IMR-90 (cell line): Measurements from ENCODE around the gene ARHGEF17. TPM values are rescaled to one million over a fixed set of nuclear protein-coding genes. Genes with fewer than 3 reads are reported as not detected.

Experiments
- ATAC-seq: fragments of 200-7000 bp; cut with Tn5 transposase; 2 replicates; pipeline ENCODE4 v1.9.1; 2020; ENCODE audit warnings: low read depth, mild to moderate bottlenecking, moderate library complexity
- BruUV-seq: library from RNA; stranded (reverse); fragments of 400-500 nt; replicated peaks from 2 replicates; lab custom pipeline; 2021; lab: Mats Ljungman, UMichigan
- CTCF ChIA-PET: fragments of 300-600 bp; formaldehyde crosslinking; extraction: SDS; loops from one replicate; lab custom pipeline; 2021; ENCODE audit warnings: antibody characterized with exemption; lab: Yijun Ruan, JAX
- POLR2A ChIA-PET: fragments of 300-600 bp; sonication (Branson Sonifier 250); formaldehyde crosslinking; loops from one replicate; lab custom pipeline; 2022; ENCODE audit warnings: antibody characterized with exemption; ENCODE audit not compliant: unreplicated experiment; lab: Charles Lee
- DNase-seq: peaks from one replicate; pipeline ENCODE4 v3.0.0; 2013
- H2AFZ ChIP-seq: replicated peaks from 2 replicates; pipeline ENCODE3; 2013; ENCODE audit warnings: low read length, mild to moderate bottlenecking; ENCODE audit not compliant: poor library complexity
- H2AK5ac ChIP-seq: 2 replicates; pipeline ENCODE4 v1.6.1; 2013; ENCODE audit warnings: low read depth, low read length, inconsistent platforms
- H2AK9ac ChIP-seq: replicated peaks from 2 replicates; pipeline ENCODE3; 2013; ENCODE audit warnings: mild to moderate bottlenecking, low read depth, low read length, moderate library complexity; ENCODE audit not compliant: poor library complexity
- H2BK120ac ChIP-seq: 2 replicates; pipeline ENCODE4 v1.6.1; 2013; ENCODE audit warnings: low read depth, low read length, inconsistent platforms
- H2BK15ac ChIP-seq: 3 replicates; pipeline ENCODE4 v1.6.1; 2013; ENCODE audit warnings: low read depth, low read length, inconsistent platforms
- H2BK20ac ChIP-seq: 2 replicates; pipeline ENCODE4 v1.6.1; 2013; ENCODE audit warnings: low read depth, mild to moderate bottlenecking, inconsistent platforms, low read length, moderate library complexity
- H2BK5ac ChIP-seq: 2 replicates; pipeline ENCODE4 v1.6.1; 2013; ENCODE audit warnings: mild to moderate bottlenecking, low read depth, low read length, inconsistent platforms; ENCODE audit not compliant: poor library complexity, severe bottlenecking
- H3K14ac ChIP-seq: replicated peaks from 2 replicates; pipeline ENCODE4 v1.6.1; 2013; ENCODE audit warnings: low read depth, low read length, inconsistent platforms
- H3K18ac ChIP-seq: 2 replicates; pipeline ENCODE4 v1.6.1; 2013; ENCODE audit warnings: low read depth, low read length, control low read depth
- H3K23ac ChIP-seq: 2 replicates; pipeline ENCODE4 v1.6.1; 2013; ENCODE audit warnings: low read depth, low read length, inconsistent platforms
- H3K27ac ChIP-seq: 2 replicates; pipeline ENCODE4 v1.5.1; 2013; ENCODE audit warnings: mild to moderate bottlenecking, control low read depth, low read length; ENCODE audit not compliant: insufficient read depth
- H3K27me3 ChIP-seq: 2 replicates; pipeline ENCODE4 v1.6.1; 2013; ENCODE audit warnings: low read length; ENCODE audit not compliant: control insufficient read depth, insufficient read depth
- H3K36me3 ChIP-seq: 2 replicates; pipeline ENCODE4 v1.6.1; 2013; ENCODE audit warnings: low read length, mixed read lengths; ENCODE audit not compliant: control insufficient read depth, insufficient read depth
- H3K4ac ChIP-seq: 2 replicates; pipeline ENCODE4 v1.6.1; 2013; ENCODE audit warnings: low read depth, low read length, inconsistent platforms
- H3K4me1 ChIP-seq: 2 replicates; pipeline ENCODE4 v1.6.1; 2013; ENCODE audit warnings: low read length, mixed read lengths; ENCODE audit not compliant: control insufficient read depth, insufficient read depth
- H3K4me2 ChIP-seq: 2 replicates; pipeline ENCODE4 v1.6.1; 2013; ENCODE audit warnings: low read depth, mild to moderate bottlenecking, control low read depth, low read length, moderate library complexity
- H3K4me3 ChIP-seq: 2 replicates; pipeline ENCODE4 v1.5.1; 2013; ENCODE audit warnings: low read depth, mild to moderate bottlenecking, control low read depth, low read length, moderate library complexity; ENCODE audit not compliant: insufficient read depth
- H3K56ac ChIP-seq: 2 replicates; pipeline ENCODE4 v1.6.1; 2013; ENCODE audit warnings: low read length, inconsistent platforms; ENCODE audit not compliant: insufficient read depth; ENCODE audit errors: extremely low read depth
- H3K79me1 ChIP-seq, 2 experiments: 2 replicates each; pipeline ENCODE4 v1.6.1; 2013; ENCODE audit warnings: low read length in 2 of 2, inconsistent platforms in 1 of 2, low read depth in 1 of 2
- H3K9ac ChIP-seq: 2 replicates; pipeline ENCODE4 v1.6.1; 2013; ENCODE audit warnings: low read depth, low read length, control low read depth
- H3K9me1 ChIP-seq: 2 replicates; pipeline ENCODE4 v1.6.1; 2013; ENCODE audit warnings: low read length, inconsistent platforms; ENCODE audit not compliant: insufficient read depth
- H3K9me3 ChIP-seq: 2 replicates; pipeline ENCODE4 v1.6.1; 2013; ENCODE audit warnings: low read length; ENCODE audit not compliant: control insufficient read depth, insufficient read depth
- H4K20me1 ChIP-seq: 2 replicates; pipeline ENCODE4 v1.6.1; 2013; ENCODE audit warnings: low read length, inconsistent platforms; ENCODE audit not compliant: insufficient read depth
- H4K5ac ChIP-seq: 2 replicates; pipeline ENCODE4 v1.6.1; 2013; ENCODE audit warnings: mild to moderate bottlenecking, low read depth, low read length, control low read depth
- H4K8ac ChIP-seq, 2 experiments: 2 replicates each; pipeline ENCODE4 v1.6.1; 2013; ENCODE audit warnings: low read depth in 2 of 2, low read length in 2 of 2, control low read depth in 1 of 2, inconsistent platforms in 1 of 2
- H4K91ac ChIP-seq: 2 replicates; pipeline ENCODE4 v1.6.1; 2013; ENCODE audit warnings: low read depth, low read length, inconsistent platforms; ENCODE audit not compliant: insufficient read depth
- BHLHE40 ChIP-seq: fragments of 150-350 bp; IDR thresholded peaks from 2 replicates; pipeline ENCODE4 v1.6.1; 2016; ENCODE audit warnings: mild to moderate bottlenecking, low read depth, low read length
- CHD1 ChIP-seq: IDR thresholded peaks from 2 replicates; pipeline ENCODE4 v1.6.1; 2012; ENCODE audit warnings: low read depth, low read length, improper control_type of control experiment
- CTCF ChIP-seq: conservative IDR thresholded peaks from 2 replicates; pipeline ENCODE4 v1.5.1; 2012; ENCODE audit warnings: mild to moderate bottlenecking, low read depth, low read length, improper control_type of control experiment
- ELK1 ChIP-seq: fragments of 150-350 bp; IDR thresholded peaks from 2 replicates; pipeline ENCODE4 v1.6.1; 2016; ENCODE audit warnings: low read depth, mild to moderate bottlenecking, low read length, moderate library complexity, borderline replicate concordance
- FOS ChIP-seq: fragments of 150-350 bp; IDR thresholded peaks from 2 replicates; pipeline ENCODE4 v1.6.1; 2016; ENCODE audit warnings: low read depth, low read length
- MAFK ChIP-seq: IDR thresholded peaks from 2 replicates; pipeline ENCODE4 v1.6.1; 2012; ENCODE audit warnings: low read depth, low read length, improper control_type of control experiment
- MAZ ChIP-seq: IDR thresholded peaks from 2 replicates; pipeline ENCODE4 v1.6.1; 2012; ENCODE audit warnings: low read depth, mild to moderate bottlenecking, low read length, improper control_type of control experiment, moderate library complexity, borderline replicate concordance
- MXI1 ChIP-seq: IDR thresholded peaks from 2 replicates; pipeline ENCODE4 v1.6.1; 2012; ENCODE audit warnings: low read depth, mild to moderate bottlenecking, low read length, moderate library complexity, borderline replicate concordance
- POLR2A ChIP-seq: IDR thresholded peaks from 2 replicates; pipeline ENCODE4 v1.6.1; 2012; ENCODE audit warnings: mild to moderate bottlenecking, low read depth, low read length
- RAD21 ChIP-seq: IDR thresholded peaks from 2 replicates; pipeline ENCODE4 v1.6.1; 2012; ENCODE audit warnings: low read length, improper control_type of control experiment
- RCOR1 ChIP-seq: IDR thresholded peaks from 2 replicates; pipeline ENCODE4 v1.6.1; 2012; ENCODE audit warnings: mild to moderate bottlenecking, low read length, improper control_type of control experiment; ENCODE audit not compliant: insufficient replicate concordance
- SMC3 ChIP-seq: fragments of 150-350 bp; IDR thresholded peaks from 2 replicates; pipeline ENCODE4 v1.6.1; 2016; ENCODE audit warnings: low read depth, mild to moderate bottlenecking, antibody characterized with exemption, low read length, moderate library complexity
- USF2 ChIP-seq: fragments of 150-350 bp; IDR thresholded peaks from 2 replicates; pipeline ENCODE4 v1.6.1; 2017; ENCODE audit warnings: mild to moderate bottlenecking, antibody characterized with exemption, low read length, low read depth
- WGBS, 2 experiments: methylation state at CpG; one replicate each; pipeline versions ENCODE4 v1.1.5 to v1.1.7; 2013; ENCODE audit warnings: missing lambda C conversion rate in 2 of 2; ENCODE audit not compliant: insufficient read length in 1 of 2; ENCODE audit errors: extremely low coverage in 2 of 2; 5-methylcytosine and 5-hydroxymethylcytosine counted together
- dilution Hi-C: fragments of 300-500 bp; cut with HindIII; formaldehyde crosslinking; loops from one replicate; pipeline ENCODE4 v1.14.3; 2018; ENCODE audit warnings: low sequenced_read_pairs; ENCODE audit not compliant: unreplicated experiment
- in situ Hi-C: fragments of 300-500 bp; cut with MboI; formaldehyde crosslinking; loops from 3 replicates; pipeline ENCODE4 v1.14.3; 2019; ENCODE audit warnings: low sequenced_read_pairs, inconsistent platforms, mixed read lengths
- intact Hi-C: fragments of 100-400 bp; cut with micrococcal nuclease; formaldehyde crosslinking; loops from 2 replicates; pipeline ENCODE4 v1.10.0; 2022
- polyA plus RNA-seq, 3 experiments: library from polyadenylated mRNA; depleted of rRNA; stranded (reverse); fragments of >200 nt; gene quantifications; 2 replicates each; pipeline ENCODE4 v1.2.3, GENCODE V29; 2012; ENCODE audit warnings: low replicate concordance in 1 of 3
- total RNA-seq: library from RNA; depleted of rRNA; stranded (reverse); fragments of >200 nt; gene quantifications from 2 replicates; pipeline ENCODE4 v1.2.3, GENCODE V29; 2012

ARHGEF17 gene
- total and polyA plus RNA-seq, 2 of the 4 experiments (the other 2 are of a cell fraction), result 21.7 to 97.7 TPM

GRCh38 chr11:73359930-73360742 is 52.1 kb downstream of the ARHGEF17 start:
- peak overlapping the region; percentile 3 for H2AK9ac ChIP-seq
- no peak overlapping the region for H3K9ac ChIP-seq
- intact Hi-C loops (loop anchor here (1.0 kb wide), 1 partner anchor 53 kb away; no protein-coding TSS in a partner anchor), in situ Hi-C loops (no loop called here), dilution Hi-C loops (no loop called here)
- no peak overlapping the region for H3K4me2 ChIP-seq
- H3K56ac ChIP-seq, result no peak overlapping the region
- H2BK5ac ChIP-seq, result no peak overlapping the region
- H3K4me1 ChIP-seq, result peaks cover 9% of the 10 kb centered on the region; the same call in 1 of the 2 replicates
- no peak overlapping the region for H4K8ac ChIP-seq
- no peak overlapping the region for H2BK15ac ChIP-seq
- peaks cover 90% of the 10 kb centered on the region for H3K36me3 ChIP-seq
- no peak overlapping the region for H4K91ac ChIP-seq
- peak; percentile 42 for TF ChIP-seq SMC3
- no peak for TF ChIP-seq USF2
- TF ChIP-seq FOS, result no peak
- no peak for TF ChIP-seq POLR2A
- no peak for TF ChIP-seq CHD1
- no peak for TF ChIP-seq RCOR1
- no peak for TF ChIP-seq ELK1
- TF ChIP-seq MAFK, result no peak
- peak; percentile 48 for TF ChIP-seq RAD21
- TF ChIP-seq CTCF, result peak; percentile 43
- no peak for TF ChIP-seq BHLHE40
- TF ChIP-seq MXI1, result no peak
- TF ChIP-seq MAZ, result no peak
- H2AFZ ChIP-seq, result peak overlapping the region; percentile 8
- peak; percentile 36; the same call in 1 of the 2 replicates for ATAC-seq
- peak; percentile 49 for DNase-seq
- no peak overlapping the region for H3K27ac ChIP-seq
- peaks cover 2 to 58% of the 10 kb centered on the region in 2 experiments for H3K79me1 ChIP-seq
- no peak overlapping the region for H4K5ac ChIP-seq
- H3K9me3 ChIP-seq, result no peaks in the 10 kb centered on the region
- WGBS, 2 experiments, result 93% methylated on average over 14 of the region's 19 CpGs; no CpG with 5 or more reads in 1 of the 2 experiments
- H3K4me3 ChIP-seq, result no peak overlapping the region
- no peak overlapping the region for H3K14ac ChIP-seq
- H3K9me1 ChIP-seq, result peaks cover 10% of the 10 kb centered on the region
- CTCF ChIA-PET, result interaction anchor here (1.0 to 3.1 kb wide), 5 partner anchors 9 to 70 kb away, joined by 3 to 11 read pairs (median 3); no protein-coding TSS in a partner anchor
- no peak overlapping the region for H2BK20ac ChIP-seq
- H3K4ac ChIP-seq, result no peak overlapping the region
- H3K27me3 ChIP-seq, result no peaks in the 10 kb centered on the region
- no peak overlapping the region for H2BK120ac ChIP-seq
- H3K23ac ChIP-seq, result no peak overlapping the region
- peaks cover 39% of the 10 kb centered on the region for H4K20me1 ChIP-seq
- POLR2A ChIA-PET, result no interaction called here
- BruUV-seq, result no TSS peak
- H3K18ac ChIP-seq, result no peak overlapping the region
- no peak overlapping the region for H2AK5ac ChIP-seq
